ENCODE results near the gene CBLN3. TPM values are rescaled to one million over a fixed set of nuclear protein-coding genes. Genes with fewer than 3 reads are reported as not detected.

The CBLN3 gene
- total and polyA plus RNA-seq, 9 of the 15 experiments (the other 6 are each of a cell fraction or from before 2014, with no cell fraction given) = 0.05 to 0.59 (median 0.26) TPM; not detected in 1

- Histone ChIP-seq H4K20me1 (replicated peaks; ENCODE audit: control insufficient read depth, insufficient read depth, low read length) (no peaks in the 10 kb centered on the region), H3K27ac (ENCODE audit: extremely low read depth, low read depth, low read length) (no peak overlapping the region), H3K9me1 (ENCODE audit: control insufficient read depth, insufficient read depth, low read length) (no peaks in the 10 kb centered on the region), H2AFZ (ENCODE audit: low read depth, low read length) (no peak overlapping the region), H3K9me3 (replicated peaks; ENCODE audit: control insufficient read depth, insufficient read depth, low read depth, low read length) (no peaks in the 10 kb centered on the region), H3K4me1 (replicated peaks in 1 of 2; ENCODE audit: control insufficient read depth in 2 of 2, insufficient read depth in 2 of 2, low read length in 2 of 2) (no peaks in the 10 kb centered on the region), H3K9ac (ENCODE audit: insufficient read depth in 1 of 2, low read depth in 2 of 2, low read length in 2 of 2) (no peak overlapping the region), H3K79me2 (ENCODE audit: control insufficient read depth, insufficient read depth, low read length) (no peaks in the 10 kb centered on the region), H3K27me3 (ENCODE audit: control insufficient read depth in 2 of 2, insufficient read depth in 2 of 2, low read length in 2 of 2) (no peaks in the 10 kb centered on the region), H3K4me3 (no peak overlapping the region), H3K36me3 (ENCODE audit: control insufficient read depth, insufficient read depth, low read length) (no peaks in the 10 kb centered on the region), H3K4me2 (ENCODE audit: insufficient read depth, low read length) (no peak overlapping the region)
- TF ChIP-seq MYBL2 (IDR thresholded peaks at IDR 0.05; ENCODE audit: low read depth) (no peak), MYBL2 (CRISPR knock-in tag; IDR thresholded peaks at IDR 0.05; ENCODE audit: borderline replicate concordance) (no peak)
- ChIA-PET CTCF (ENCODE audit: low intra/inter-chr PET ratio) (no interaction called here), POLR2A (no interaction called here)
- BruUV-seq (replicated peaks) = no TSS peak
- in situ Hi-C loops (cut with MboI) = no loop called here
- DNase-seq (ENCODE audit: extremely low read depth in 1 of 4, low spot score in 3 of 4) (no peak), FAIRE-seq (no peak), ATAC-seq (no peak)
- intact Hi-C loops (cut with micrococcal nuclease) = no loop called here
- 15% methylated on average over 5 of the region's 5 CpGs for WGBS (ENCODE audit: insufficient coverage, low coverage, missing lambda C conversion rate)
Observed at GRCh38 chr14:24463017-24463883, 33.8 kb upstream of the CBLN3 start.

DNA sequence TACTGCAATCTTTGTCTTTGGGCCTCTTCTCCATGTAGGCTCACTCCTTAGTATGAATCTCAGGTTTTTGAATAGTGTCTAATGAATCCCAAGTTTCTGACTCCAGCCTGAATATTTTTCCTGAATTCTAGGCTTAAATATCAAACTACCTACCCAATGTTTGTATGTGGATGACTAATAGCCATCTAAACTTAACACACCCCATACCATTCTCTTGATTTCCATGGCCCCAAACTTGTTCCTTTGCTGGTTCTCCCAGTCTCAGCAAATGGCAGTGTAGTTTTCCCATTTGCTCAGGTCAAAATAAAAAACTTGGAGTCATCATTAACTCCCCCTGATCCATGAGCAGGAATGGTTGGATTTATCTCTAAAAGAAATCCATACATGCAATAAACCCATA, 31.9 kb upstream of the CBLN3 start:
- intact Hi-C loops (cut with micrococcal nuclease) = no loop called here
- H3K9ac ChIP-seq (ENCODE audit: insufficient read depth in 1 of 2, low read depth in 2 of 2, low read length in 2 of 2) = no peak overlapping the region
- ChIA-PET CTCF (ENCODE audit: low intra/inter-chr PET ratio) (no interaction called here), POLR2A (no interaction called here)
- in situ Hi-C loops (cut with MboI) = no loop called here
- no peaks in the 10 kb centered on the region for H3K27me3 ChIP-seq (ENCODE audit: control insufficient read depth in 2 of 2, insufficient read depth in 2 of 2, low read length in 2 of 2)
- no peak overlapping the region for H2AFZ ChIP-seq (ENCODE audit: low read depth, low read length)
- H3K27ac ChIP-seq (ENCODE audit: extremely low read depth, low read depth, low read length) = no peak overlapping the region
- H3K36me3 ChIP-seq (ENCODE audit: control insufficient read depth, insufficient read depth, low read length) = no peaks in the 10 kb centered on the region
- no TSS peak for BruUV-seq (replicated peaks)
- no peaks in the 10 kb centered on the region for H3K9me1 ChIP-seq (ENCODE audit: control insufficient read depth, insufficient read depth, low read length)
- no peaks in the 10 kb centered on the region for H3K9me3 ChIP-seq (replicated peaks; ENCODE audit: control insufficient read depth, insufficient read depth, low read depth, low read length)
- H4K20me1 ChIP-seq (replicated peaks; ENCODE audit: control insufficient read depth, insufficient read depth, low read length) = no peaks in the 10 kb centered on the region
- no peaks in the 10 kb centered on the region; a peak in 2 of 5 replicates for H3K4me1 ChIP-seq (replicated peaks in 1 of 2; ENCODE audit: control insufficient read depth in 2 of 2, insufficient read depth in 2 of 2, low read length in 2 of 2)
- H3K4me2 ChIP-seq (ENCODE audit: insufficient read depth, low read length) = no peak overlapping the region
- no peak for FAIRE-seq
- no peak for DNase-seq (ENCODE audit: extremely low read depth in 1 of 4, low spot score in 3 of 4)
- no peak overlapping the region for H3K4me3 ChIP-seq
- no peak for TF ChIP-seq RBM39 (optimal IDR thresholded peaks at IDR 0.05; ENCODE audit: low read depth, low read length)
- TF ChIP-seq MED1 (CRISPR knock-in tag; IDR thresholded peaks at IDR 0.05; ENCODE audit: borderline replicate concordance) = no peak
- TF ChIP-seq EZH2 (IDR thresholded peaks at IDR 0.05; ENCODE audit: borderline replicate concordance, low read depth, low read length) = no peak
- no peak for TF ChIP-seq ZBTB9 (CRISPR knock-in tag; IDR thresholded peaks at IDR 0.05)
- no peak for TF ChIP-seq NCOR1 (IDR thresholded peaks at IDR 0.05)
- no peak for ATAC-seq
- no peaks in the 10 kb centered on the region for H3K79me2 ChIP-seq (ENCODE audit: control insufficient read depth, insufficient read depth, low read length)
